NCI-H146 treated with DMSO at 0.1 percent for 48 hours (cell line): Measurements from ENCODE around the gene TRAFD1.

ENCODE experiments used
- DNase-seq: peaks from one replicate; lab custom pipeline; 2025; ENCODE audit not compliant: unreplicated experiment; lab: John Stamatoyannopoulos, UW

Gene TRAFD1

DNA sequence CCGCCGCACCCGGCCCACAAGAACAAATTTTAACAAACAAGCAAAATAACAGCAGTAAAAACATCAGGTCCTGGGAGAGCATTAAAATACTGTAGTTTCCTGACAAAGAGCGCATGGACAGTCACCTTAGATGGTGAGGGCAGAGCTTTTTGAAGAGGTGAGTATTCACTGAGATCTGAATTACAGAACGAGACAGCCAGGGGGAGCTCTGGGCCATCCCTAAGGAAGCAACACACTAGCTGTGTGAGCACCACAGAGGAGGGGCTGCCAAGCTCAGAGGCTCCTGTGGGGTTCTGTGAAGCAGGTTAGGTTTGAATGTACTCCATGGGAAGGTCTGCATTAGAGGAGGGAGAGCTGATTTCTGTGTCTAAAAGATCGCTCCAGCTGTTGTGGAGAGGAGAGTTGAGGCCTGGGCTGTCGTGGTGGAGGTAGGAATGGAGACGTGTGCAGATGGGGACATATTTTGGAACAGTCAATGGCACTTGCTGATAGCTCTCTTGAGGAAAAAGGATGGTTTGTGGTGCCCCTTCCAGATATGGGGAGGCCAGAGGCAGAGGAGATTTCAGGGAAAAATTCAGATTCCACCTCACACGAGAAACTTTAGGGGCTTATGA, 72.9 kb downstream of the TRAFD1 start:
- DNase-seq, result peak; percentile 22

DNA sequence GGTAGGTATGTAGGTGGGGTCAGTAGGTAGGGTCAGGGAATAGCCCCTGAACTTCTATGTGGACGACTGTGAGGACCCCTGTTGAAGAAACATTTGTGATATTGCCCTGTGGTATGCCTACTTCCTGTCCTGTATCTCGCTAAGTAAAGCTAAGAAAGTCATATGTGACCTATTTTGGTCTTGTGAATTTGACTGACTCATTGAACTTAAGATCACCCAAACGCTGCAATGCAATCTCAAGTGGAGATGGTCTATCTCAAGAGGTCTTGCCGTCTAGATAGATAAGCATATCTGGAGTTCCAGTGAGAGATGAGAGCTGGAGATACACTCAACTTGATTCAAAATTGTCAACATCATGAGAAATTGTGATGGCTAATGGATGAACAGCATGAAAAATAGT, 73.8 kb downstream of the TRAFD1 start:
- DNase-seq, result no peak
